Measurements from ENCODE around the gene OTUD6A.

OTUD6A gene

GRCh38 chrX:70062076-70062475 lies at the start of gene OTUD6A:
OTUD6A (plus strand) TSS chrX:70062457; CDS start chrX:70062525, 68 bp downstream.
- no peak for DNase-seq (ENCODE audit: low spot score)

DNA sequence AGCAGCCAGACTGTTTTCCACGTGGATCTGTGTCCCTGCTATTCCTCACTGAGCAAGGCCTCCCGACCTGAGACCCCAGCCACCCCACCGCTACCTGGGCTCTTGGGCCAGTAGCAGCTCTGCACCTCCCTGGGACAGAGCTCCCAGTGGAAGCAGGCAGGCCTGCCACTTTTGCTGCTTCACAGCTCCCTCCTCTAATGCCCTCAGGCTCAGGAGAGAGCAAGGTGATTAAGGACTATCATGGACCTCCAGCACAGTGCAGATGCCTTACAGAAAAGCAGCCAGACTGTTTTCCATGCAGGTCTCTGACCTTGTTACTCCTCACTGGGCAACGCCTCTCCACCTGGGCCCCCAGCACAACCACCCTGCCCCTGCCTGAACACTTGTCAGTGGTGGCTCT lies 49.5 kb upstream of the OTUD6A start:
- no peak for DNase-seq (ENCODE audit: low spot score)

GRCh38 chrX:70013466-70014381 lies 48.5 kb upstream of the OTUD6A start:
- no peak for DNase-seq (ENCODE audit: low spot score)

DNA sequence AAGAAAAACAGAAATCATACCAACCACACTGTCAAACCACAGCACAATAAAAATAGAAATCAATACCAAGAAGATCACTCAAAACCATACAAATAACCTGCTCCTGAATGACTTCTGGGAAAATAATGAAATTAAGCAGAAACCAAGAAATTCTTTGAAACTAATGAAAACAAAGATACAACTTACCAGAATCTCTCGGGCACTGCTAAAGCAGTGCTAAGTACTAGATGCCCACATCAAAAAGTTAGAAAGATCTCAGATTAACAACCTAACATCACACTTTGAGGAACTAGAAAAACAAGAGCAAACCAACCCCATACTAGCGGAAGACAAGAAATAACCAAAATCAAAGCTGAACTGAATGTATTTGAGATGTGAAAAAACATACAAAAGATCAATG lies 45.7 kb upstream of the OTUD6A start:
- no peak for DNase-seq (ENCODE audit: low spot score)

GRCh38 chrX:70022616-70023015 lies 39.6 kb upstream of the OTUD6A start:
- DNase-seq (ENCODE audit: low spot score), result no peak

DNA sequence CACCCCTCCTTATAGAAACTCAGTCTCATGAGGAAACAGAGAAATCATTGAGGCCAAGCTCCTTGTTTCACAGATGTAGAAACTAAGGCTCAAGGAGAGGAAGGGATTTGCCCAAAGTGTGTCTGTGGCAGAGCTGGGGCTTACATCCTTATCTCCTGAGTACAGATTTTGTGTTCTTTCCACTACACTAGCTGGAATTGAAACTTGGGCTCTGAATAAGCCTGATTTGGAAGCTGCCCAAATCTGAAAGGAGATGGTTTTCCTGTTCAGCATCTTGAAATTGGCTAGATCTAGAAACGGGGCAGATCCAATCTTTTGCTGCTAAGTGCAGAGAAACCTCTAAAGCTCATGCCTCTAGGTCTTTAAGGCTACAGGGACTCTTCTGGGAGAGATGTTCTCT lies 36.8 kb upstream of the OTUD6A start:
- no peak for DNase-seq (ENCODE audit: low spot score)

DNA sequence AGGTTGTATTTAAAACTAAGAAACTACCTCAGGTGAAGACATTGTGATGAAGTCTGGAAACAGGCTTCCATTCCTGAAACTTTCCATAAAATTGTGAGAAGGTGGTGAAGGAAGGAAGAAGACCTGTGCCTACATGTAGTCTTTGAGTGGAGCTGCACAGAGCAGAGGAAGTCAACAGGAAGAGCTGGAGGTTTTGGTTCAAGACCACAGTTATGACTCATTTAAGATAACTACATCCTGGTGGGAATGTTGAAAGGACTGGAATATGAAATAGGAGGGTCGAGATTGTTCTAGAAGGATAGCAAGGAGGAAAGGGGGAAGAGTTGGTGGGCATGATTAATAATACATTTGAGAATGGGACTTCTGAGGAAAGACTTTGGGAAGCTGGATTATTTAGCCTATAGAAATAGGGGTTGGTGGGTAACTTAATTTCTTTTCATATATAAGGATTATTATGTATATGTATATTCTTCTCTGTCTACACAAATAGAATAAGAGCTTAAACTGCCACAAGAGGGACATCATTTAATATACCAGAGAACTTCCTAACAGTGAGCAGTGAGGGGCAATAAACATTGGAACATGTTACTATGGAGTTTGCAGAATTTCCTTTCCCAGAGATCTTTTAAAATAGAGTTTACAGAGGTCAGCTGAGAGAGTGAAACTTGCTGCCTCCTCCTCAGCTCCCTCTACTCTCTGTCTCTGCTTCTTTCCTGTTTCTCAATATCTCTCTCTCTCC lies 36.0 kb upstream of the OTUD6A start:
- no peak for DNase-seq (ENCODE audit: low spot score)

- DNase-seq (ENCODE audit: low spot score), result no peak
Measured at GRCh38 chrX:70026851-70027200, 35.4 kb upstream of the OTUD6A start.

DNA sequence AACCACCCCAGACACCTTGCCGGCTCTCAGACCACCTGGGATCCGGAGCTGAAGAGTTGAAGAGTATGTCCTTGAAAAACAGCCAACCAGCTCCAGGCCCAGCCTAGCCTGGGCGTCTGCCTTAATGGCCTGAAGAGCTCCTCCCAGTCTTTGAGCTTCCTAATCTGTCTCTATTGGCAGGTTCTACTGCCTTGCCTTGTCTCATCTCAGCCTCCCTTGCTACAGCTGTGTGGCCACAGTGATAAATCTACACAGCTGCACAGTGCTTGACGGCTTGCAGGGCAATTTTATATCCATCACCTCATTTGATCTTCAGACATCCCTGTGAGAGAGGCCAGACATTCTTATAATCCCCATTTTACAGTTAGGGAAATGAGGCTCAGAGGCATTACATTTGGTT lies 32.4 kb upstream of the OTUD6A start:
- DNase-seq (ENCODE audit: low spot score), result no peak

DNA sequence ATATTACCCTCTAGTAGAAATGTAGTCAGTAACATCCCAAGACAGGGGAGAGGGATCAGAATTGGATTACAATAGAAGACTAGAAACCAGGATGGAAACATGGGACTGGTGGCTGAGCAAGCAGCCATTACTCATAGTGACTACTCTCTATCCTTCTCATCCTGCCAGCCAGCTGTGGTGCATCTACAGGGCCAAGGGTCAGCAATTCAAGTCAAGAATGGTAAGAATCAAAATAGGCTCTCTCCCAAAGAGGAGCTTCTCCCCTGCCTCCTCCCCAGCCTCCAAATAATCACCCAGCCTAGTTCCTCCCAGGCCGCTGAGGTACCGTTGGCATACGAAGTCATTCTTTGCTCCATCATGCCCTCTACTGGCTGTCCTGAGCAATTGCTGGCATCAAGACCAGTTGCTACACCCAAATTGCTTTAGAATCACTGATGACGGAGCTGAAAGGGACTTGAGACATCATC lies 31.9 kb upstream of the OTUD6A start:
- DNase-seq (ENCODE audit: low spot score), result peak; percentile 71

DNA sequence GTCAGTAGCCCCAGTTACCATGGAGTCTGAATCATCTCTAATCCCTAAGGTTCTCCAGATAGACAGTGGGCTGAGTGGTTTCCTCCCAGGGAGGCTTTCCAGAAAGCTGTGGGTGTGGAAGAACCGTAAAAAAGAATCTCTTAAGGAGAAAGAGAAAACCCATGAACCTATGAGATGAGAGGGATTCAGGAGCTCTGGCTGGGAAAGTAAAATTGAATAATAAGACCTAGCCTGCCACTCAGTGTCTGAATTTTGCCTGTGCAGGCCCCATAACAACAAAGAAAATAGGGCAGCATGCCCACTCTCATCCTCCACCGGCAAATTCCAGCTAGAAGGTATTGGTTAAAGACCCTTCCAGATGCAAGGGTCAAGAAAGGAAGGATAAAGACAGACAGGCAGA lies 29.5 kb upstream of the OTUD6A start:
- no peak for DNase-seq (ENCODE audit: low spot score)

- DNase-seq (ENCODE audit: low spot score), result peak; percentile 25
Measured at GRCh38 chrX:70033348-70034051, 28.8 kb upstream of the OTUD6A start.

DNA sequence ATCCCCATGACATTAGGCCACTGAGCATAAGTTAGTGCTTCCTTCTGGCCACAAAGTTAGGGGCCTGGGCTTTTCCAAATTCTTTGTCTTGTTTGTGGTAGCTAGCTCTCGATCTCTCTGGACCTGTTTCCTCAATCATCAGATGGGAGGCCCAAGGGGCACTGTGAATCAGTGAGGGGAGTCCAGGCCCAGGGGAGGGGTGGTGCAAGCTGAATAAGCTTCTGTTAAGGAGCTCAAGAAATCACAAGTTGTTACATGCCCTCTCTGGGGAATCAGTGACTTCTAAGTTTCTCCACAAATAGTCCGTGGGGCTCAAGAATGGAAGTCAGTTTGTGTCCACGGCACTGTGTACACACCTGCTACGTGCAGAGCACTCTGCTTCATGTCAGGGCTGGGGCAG lies 27.6 kb upstream of the OTUD6A start:
- DNase-seq (ENCODE audit: low spot score), result no peak

DNA sequence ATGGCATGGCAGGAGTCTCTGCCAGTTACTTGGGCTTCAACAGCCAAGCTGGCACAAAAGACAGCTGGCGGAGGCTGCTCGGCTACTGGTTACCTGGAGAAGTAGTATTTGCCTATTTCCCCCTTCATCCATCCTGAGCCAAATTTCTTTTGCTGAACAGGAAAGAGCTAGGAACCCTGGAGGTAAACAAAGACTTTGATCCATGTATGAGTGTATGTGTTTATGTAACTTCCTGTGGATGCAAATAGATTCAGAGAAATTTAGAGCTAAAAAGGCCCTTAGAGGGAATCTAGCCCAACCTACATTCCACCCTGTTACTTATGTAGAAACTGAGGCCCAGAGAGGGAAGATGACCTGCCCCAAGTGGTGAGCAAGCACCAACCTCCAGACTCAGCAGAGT lies 23.7 kb upstream of the OTUD6A start:
- DNase-seq (ENCODE audit: low spot score), result no peak

- DNase-seq (ENCODE audit: low spot score), result no peak
Measured at GRCh38 chrX:70038951-70039350, 23.3 kb upstream of the OTUD6A start.

DNA sequence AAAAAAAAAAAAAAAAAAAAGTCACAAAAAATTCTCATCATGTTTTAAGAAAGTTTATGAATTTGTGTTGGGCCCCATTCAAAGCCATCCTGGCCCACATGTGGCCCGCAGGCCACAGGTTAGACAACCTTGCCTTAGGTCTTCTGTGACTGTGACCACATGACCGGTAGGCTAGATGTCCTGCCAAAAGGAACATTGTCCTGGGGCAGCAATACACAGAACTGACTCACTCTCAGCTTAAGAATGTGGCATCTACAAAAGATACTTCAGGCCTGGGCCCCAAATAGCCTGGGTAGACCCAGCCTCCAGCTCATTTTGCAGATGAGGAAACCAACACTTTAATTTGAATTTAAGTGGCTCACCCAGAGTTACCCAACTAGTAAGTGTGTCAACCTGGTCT lies 22.5 kb upstream of the OTUD6A start:
- DNase-seq (ENCODE audit: low spot score), result peak; percentile 27

DNA sequence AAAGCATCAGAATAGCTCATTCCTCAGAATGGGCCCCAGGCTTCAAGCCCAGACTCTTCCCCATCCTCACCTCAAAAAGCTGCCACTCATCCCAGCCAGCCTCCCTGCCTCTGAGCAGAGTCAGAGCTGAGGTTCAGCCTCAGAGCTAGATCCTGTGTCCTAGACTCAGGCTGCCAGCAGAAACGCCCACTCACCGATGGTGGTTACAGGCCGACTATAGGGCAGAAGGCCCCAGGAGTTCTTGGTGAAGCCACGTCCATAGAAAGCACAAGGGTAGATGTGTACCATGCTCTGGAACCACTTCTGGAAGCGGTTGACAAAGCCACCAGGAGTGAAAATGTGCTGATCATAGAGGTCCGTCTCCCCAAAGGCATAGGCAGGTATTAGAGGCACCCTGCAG lies 20.3 kb upstream of the OTUD6A start:
- no peak for DNase-seq (ENCODE audit: low spot score)

- DNase-seq (ENCODE audit: low spot score), result no peak
Measured at GRCh38 chrX:70042399-70043371, 19.6 kb upstream of the OTUD6A start.

GRCh38 chrX:70043685-70044084 lies 18.6 kb upstream of the OTUD6A start:
- no peak for DNase-seq (ENCODE audit: low spot score)

DNA sequence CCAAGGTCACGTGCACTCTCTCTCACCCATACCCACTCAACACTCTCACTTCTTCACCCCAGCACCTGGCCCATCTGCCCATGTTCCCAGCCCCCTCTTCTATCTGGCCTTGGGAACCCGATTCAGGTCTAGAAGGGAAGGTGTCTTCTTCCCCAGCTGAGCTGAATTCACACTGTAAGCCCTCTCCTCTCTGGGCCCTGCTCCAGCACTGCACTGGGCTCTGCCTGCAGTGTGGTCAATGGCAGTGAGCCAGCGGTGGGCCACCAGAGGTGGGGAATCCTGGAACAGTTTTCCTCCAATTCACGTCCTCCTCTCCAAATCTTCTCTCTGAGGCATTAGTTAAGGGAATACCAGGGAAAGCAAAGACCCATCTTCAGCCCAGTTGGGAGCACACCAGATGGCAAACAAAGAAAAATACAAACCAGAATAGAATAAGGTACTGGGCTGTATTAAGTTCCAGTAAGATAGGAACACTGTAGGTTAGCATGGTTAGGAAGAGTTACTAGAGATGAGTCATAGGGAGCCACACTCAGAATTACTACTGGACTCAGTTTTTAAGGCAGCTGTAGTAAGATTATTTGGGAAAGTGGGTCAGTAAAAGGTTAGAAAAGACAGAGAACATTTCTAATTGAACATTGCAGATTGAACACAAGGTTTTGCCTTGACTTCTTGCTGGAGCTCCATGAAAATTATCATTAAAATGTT lies 17.6 kb upstream of the OTUD6A start:
- peak; percentile 37 for DNase-seq (ENCODE audit: low spot score)

- no peak for DNase-seq (ENCODE audit: low spot score)
Measured at GRCh38 chrX:70046978-70047377, 15.3 kb upstream of the OTUD6A start.

Data from AG08395 (cell line).